HG02610 (cell line): Measurements from ENCODE around the gene RPS25.
"Not testable (repeated sequence)": the region's sequence is repeated elsewhere in the genome, so short reads cannot be mapped to it uniquely, and the experiment has no call there.

Experiments
- ATAC-seq: cut with Tn5 transposase; IDR thresholded peaks from one replicate; pipeline ENCODE4 v1.9.1; 2021; ENCODE audit warnings: mild to moderate bottlenecking, moderate library complexity; ENCODE audit not compliant: unreplicated experiment

RPS25 gene

GRCh38 chr11:119018074-119018938 is at the start of gene RPS25, which contains the start of gene TRAPPC4:
Gene RPS25 (minus strand): TSS chr11:119018343. CDS start chr11:119018284, 59 bp downstream.
Gene TRAPPC4 (plus strand): TSS chr11:119018766. CDS start chr11:119018796, 30 bp downstream.
- peak; percentile 80 for ATAC-seq

DNA sequence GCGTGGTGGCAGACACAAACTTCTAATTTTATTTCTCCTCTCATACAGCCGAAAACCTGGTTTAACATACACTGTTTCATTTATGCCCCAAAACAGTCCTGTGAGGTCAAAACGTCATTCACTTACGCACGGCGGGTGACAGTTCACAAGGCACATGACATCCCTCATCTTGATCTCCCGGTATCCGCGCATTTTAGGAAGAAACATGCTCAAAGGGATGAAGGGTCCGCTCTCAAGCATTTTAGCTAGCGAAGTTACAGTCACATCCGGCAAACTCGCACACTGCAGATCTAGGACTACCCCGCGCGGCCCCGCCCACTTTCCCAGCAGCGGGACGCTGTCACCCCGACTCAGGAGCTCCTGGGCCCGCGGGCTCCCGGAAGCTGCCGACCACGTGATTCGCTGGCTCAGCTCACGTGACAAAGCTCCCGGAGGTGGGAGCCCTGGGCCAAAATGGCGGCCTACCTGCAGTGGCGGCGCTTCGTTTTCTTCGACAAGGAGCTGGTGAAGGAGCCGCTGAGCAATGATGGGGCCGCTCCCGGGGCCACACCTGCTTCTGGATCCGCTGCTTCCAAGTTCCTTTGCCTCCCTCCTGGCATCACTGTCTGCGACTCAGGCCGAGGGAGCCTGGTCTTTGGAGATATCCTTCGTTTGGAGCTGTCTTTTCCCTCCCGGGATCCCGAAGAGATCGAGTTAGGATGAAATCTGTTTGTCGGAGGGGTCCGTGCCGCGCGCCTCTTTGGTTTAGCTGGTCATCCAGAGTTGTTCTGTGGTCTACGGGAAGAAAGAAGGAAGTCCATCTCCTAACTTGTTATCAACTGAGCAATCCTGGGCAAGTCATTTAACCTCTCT is 49.5 kb upstream of the RPS25 start, which contains the start of gene VPS11:
Gene VPS11, plus strand, starts transcription at position 448 of the 852 bp plus-strand sequence. Its CDS starts 6 bp downstream, at position 454.
- peak; percentile 92 for ATAC-seq

DNA sequence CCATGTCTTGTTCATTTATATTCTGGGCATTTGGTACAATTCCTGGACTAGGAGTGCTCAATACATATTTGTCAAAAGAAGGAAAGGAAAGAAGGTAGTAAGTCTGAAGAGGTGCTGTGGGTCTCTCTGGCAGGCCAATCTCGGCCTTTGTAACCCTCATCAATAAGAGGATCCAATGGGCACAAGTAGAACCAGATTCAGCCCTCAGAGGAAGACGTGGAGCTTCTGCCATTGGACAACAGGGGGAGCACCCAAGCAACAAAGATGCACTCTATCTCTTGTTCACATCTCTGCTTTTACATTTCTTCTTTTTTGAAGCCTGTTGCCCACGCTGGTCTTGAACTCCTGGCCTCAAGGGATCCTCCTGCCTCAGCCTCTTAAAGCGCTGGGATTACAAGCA is 47.2 kb upstream of the RPS25 start:
- ATAC-seq, result no peak

DNA sequence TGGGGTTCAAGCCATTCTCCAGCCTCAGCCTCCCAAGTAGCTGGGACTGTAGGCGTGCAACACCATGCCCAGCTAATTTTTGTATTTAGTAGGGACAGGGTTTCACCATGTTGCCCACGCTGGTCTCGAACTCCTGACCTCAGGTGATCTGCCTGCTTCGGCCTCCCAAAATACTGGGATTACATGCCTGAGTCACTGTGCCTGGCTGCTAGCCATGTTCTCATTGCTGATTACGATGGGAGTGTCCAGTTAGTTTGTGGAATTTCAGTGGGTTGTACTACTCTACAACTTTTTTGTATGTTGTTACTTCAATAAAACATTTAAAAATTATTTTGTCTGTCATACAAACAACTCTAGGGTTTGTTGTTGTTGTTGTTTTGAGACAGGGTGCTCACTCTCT is 44.6 kb upstream of the RPS25 start:
- ATAC-seq, result no peak

DNA sequence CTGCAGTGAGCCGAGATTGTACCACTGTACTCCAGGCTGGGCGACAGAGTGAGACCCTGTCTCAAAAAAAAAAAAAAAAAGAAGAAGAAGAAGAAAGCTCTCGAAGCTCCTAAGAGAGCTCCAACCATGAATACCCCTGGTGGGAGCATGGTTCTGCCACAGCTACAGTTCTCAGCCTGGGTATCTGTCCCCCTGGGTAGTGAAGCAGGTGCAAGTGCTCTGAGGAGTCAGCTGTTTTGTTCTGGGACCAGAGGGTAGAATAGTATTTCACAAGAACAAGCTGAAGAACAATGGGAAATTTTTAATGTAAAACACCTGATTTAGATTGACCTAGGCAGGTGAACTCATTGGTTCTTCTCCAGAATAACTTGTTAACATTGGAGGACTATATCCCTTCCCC is 43.1 kb upstream of the RPS25 start:
- ATAC-seq, result no peak

- not testable (repeated sequence) for ATAC-seq
Measured at GRCh38 chr11:119059128-119059527, 41.0 kb upstream of the RPS25 start.

DNA sequence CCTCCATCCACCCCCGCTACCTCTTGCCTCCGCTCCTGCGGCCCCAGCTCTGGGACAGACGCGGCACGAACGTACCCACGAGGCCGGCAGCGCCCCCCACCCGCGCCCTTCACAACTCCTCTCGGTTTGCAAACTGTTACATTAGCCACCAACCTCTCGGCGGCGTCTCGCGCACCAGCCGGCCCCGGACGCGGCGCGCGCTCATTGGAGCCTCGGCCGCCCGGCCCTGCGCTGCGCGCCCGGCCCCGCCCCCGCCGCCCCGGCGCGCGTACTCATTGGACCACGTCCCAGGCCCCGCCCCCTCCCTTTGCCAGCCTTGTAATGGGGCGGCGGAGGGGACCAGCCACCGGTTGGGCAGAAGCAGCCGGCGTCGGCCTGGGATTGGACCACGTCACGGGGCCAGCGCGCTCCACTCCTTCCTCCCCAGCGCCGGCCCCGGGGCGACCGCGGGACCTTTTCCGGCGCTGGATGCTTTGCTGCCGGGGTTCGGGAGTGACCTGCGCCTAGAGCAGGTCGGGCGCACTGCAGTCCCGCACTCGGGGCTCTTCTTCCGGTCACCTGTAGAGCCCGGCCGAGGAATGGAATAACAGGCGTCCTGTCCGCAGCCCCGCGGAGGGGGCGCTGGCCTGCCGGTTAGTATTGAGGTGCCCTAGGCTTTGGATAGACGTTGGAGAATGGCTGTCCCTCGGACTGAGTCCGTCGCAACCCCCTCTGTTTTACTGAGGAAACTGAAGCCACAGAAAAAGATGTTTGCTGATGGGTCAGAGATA is 39.0 kb upstream of the RPS25 start, which contains the start of gene HYOU1:
Gene HYOU1, minus strand, starts transcription at position 206 of the 770 bp plus-strand sequence. CDS start 1,045 bp downstream, outside the sequence.
- peak; percentile 93 for ATAC-seq

GRCh38 chr11:119056421-119056999 is 38.4 kb upstream of the RPS25 start:
- ATAC-seq, result peak; percentile 3

- ATAC-seq, result no peak
Measured at GRCh38 chr11:119055901-119056300, 37.8 kb upstream of the RPS25 start.

DNA sequence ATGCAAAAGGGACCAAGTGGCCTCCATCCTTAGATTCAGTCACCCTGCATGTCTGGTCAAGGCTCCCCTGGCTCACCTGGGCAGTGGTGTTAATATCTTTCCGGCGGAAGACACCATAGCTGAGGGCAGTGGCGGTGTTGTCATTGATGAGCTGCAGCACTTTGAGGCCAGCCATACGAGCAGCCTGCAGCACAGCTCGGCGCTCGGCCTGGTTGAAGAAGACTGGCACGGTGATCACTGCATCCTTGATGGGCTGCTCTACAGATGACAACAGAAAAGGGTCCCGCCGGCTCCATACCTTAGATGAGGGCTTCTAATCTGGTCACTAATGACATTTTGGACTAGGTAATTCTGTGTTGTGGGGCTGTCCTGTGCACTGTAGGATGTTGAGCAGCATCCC is 36.3 kb upstream of the RPS25 start:
- ATAC-seq, result no peak

DNA sequence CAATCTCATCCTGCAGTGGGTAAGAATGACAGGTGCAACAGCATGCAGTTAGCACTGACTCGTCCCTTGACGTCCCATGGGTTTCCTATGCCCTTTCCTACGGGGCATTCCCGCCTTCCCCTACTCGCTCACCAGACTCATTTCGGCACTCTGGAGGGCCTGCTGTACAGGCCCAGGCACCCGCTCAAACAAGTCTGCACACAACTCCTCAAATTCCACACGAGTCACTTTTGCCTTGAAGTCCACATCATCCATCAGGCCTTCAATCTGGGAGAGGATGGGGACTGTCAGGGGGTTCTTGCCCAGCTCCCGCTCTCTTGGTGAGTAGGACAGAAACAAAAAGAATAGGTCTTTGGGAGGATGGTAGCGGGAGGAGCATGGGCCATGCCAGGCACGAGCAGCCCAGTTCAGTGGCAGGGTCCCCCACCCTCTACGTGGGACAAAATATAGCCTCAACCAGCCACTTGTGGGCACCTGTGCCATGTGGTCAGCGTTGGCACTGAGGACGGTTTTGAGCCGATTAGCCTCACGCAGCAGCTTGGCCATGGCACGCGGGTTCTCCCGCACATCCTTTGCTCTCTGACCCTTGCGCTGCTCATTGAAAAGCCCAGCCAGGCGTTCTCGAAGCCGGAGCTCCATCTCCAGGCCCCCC is 34.1 kb upstream of the RPS25 start:
- no peak for ATAC-seq

DNA sequence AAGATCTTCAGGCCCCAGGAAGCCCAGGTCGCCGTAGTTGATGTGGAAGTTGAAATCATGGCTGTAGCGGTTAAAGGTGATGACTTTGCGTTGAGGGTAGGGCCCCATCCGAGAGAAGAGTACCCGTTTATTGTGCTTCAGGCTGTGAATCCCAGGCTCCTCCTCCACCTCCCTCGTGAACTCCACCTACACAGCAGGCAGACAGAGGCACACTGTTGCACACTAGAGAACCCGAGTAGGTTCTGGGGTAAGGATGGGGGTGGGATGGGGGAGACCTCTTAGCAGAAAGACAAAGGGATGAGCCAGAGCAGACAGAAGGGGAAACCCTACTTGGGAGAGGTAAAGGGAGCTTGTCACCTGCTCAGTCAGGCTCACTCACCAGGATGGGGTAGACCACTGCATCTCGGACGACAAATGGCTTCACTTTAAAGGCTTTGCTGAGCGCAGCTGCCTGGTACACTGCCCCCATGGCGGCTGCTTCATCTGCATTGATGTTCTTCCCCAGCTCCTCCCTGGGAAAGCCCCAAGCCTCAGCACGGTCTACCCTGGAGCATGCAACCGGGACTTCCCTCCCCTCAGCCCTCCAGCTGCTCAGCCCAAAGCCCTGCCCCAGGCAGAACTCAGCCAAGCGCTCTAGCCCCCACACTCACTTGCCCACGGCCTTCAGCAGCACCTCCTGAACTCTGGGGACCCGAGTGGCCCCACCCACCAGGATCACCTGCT is 33.5 kb upstream of the RPS25 start:
- ATAC-seq, result peak; percentile 71

- ATAC-seq, result no peak
Measured at GRCh38 chr11:119049081-119049480, 30.9 kb upstream of the RPS25 start.

DNA sequence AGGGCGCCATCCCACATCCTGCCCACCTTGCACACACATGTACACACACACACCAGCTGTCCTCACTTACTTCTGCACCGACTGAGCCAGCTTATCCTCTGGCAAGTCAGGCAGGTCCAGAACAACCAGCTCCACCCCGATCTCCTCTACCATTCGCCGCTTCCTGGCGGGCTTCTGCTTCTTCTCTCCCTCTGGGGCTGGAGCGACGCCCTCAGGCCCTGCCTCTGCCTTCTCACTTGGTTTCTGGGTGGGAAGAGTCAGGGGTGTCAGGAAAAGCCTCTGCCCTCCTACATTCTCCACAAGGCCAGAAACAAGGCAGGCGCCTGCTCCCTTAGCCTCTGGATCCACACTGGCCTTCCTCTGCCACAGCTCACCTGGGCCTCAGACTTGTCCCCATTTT is 30.5 kb upstream of the RPS25 start:
- ATAC-seq, result no peak

DNA sequence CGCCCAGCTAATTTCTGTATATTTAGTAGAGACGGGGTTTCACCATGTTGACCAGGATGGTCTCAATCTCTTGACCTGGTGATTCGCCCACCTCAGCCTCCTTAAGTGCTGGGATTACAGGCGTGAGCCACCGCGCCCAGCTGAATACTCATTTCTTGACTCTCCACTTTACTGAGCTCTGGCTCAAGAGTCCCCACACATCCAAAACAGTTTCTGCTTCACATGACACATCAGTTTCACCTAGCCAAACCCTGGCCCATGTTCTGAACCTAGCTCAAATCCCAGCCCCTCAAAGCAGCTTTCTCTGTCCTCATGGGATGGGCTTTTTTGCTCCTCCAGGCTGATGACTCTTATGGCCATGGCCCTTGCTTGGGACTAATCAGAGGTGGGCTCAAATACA is 29.1 kb upstream of the RPS25 start:
- ATAC-seq, result no peak

- ATAC-seq, result no peak
Measured at GRCh38 chr11:119046489-119046888, 28.3 kb upstream of the RPS25 start.

DNA sequence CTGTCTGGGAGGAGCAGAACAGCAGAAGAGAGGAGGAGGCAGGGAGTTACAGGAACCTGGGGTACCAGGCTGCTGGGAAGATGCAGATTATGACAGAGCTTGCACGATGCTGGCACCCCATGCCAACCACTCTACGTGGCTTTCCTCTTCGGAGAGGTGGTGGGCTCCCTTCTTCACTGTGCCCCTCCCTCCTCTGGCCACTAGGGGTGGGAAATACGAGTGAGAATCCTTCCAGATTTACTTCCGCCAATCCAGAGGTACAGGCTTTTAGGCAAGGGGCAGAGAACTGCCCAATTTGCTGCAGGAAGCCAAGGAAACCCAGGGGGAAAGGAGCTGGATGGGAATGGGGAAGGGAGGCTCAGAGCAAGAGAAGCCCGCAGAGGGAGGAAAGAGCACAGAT is 26.6 kb upstream of the RPS25 start:
- no peak for ATAC-seq

DNA sequence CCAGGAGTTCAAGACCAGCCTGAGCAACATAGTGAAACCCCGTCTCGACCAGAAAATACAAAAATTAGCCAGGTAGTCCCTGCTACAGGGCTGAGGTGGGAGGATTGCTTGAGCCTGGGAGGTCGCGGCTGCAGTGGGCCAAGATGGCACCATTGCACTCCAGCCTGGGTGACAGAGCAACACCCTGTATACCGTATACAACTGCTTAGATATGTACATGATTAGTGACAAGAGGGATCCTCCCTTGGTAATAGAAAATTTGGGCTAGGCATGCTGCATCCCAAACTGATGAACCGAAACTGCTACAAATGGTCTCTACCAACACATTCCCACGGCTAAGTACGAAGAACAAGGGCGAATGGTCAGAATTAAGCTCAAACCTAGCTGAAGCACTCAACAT is 24.8 kb upstream of the RPS25 start:
- no peak for ATAC-seq

DNA sequence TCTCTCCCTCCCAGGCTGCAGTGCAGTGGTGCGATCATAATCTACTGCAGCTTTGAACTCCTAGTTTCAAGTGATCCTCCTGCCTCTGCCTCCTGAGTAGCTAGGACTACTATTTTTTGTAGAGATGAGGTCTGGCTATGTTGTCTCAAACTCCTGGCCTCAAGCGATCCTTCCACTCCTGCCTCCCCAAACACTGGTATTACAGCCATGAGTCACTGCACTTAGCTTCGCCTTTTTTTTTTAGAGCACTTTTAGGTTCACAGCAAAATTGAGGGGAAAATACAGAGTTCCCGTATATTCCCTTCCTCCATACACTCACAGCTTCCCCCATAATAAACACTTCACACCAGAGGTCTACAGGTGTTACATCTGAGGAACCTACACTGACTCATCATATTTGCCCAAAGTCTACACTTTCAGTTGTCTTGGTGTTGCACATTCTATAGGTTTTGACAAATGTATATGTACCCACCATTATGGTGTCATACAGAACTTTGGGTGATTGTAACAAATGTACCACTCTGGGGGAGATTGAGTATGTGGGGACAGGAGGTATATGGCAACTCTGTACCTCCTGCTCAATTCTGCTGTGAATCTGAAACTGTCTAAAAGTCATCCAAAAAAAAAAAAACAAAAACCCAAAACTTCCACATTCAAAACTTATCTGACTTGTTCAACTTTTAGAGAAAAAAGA is 23.8 kb upstream of the RPS25 start:
- ATAC-seq, result no peak
